GM19372 (cell line): ENCODE measurements around the gene FAM181B.

Experiments used
- ATAC-seq: cut with Tn5 transposase; IDR thresholded peaks from one replicate; pipeline ENCODE4 v1.9.1; 2021; ENCODE audit warnings: mild to moderate bottlenecking, low read depth, moderate library complexity; ENCODE audit not compliant: unreplicated experiment

The FAM181B gene

GRCh38 chr11:82686211-82686610 is 47.5 kb downstream of the FAM181B start:
- no peak for ATAC-seq

- no peak for ATAC-seq
Measured at GRCh38 chr11:82683029-82683428, 50.6 kb downstream of the FAM181B start.

GRCh38 chr11:82682003-82682751 is 51.5 kb downstream of the FAM181B start:
- ATAC-seq, result peak; percentile 89

- no peak for ATAC-seq
Measured at GRCh38 chr11:82680252-82680651, 53.4 kb downstream of the FAM181B start.
